ENCODE measurements around the gene AHCTF1.

- TF ChIP-seq CTCF (IDR thresholded peaks at IDR 0.05) (no peak), POLR2AphosphoS5 (IDR thresholded peaks at IDR 0.05) (no peak), POLR2A (IDR thresholded peaks at IDR 0.05) (no peak), EP300 (IDR thresholded peaks at IDR 0.05) (no peak)
Measured at GRCh38 chr1:246923482-246923881, 8.3 kb downstream of the AHCTF1 start.
